Activated naive CD8-positive, alpha-beta T cell treated with anti-CD3 and anti-CD28 coated beads, Interleukin-2, amount 50 U/mL, for 16 hours (primary cell): ENCODE results near the gene TTC32.

Experiments used
- DNase-seq: peaks from one replicate; pipeline ENCODE4 v3.0.0-alpha.2; 2020; ENCODE audit warnings: low read depth, low spot score

TTC32 gene

DNA sequence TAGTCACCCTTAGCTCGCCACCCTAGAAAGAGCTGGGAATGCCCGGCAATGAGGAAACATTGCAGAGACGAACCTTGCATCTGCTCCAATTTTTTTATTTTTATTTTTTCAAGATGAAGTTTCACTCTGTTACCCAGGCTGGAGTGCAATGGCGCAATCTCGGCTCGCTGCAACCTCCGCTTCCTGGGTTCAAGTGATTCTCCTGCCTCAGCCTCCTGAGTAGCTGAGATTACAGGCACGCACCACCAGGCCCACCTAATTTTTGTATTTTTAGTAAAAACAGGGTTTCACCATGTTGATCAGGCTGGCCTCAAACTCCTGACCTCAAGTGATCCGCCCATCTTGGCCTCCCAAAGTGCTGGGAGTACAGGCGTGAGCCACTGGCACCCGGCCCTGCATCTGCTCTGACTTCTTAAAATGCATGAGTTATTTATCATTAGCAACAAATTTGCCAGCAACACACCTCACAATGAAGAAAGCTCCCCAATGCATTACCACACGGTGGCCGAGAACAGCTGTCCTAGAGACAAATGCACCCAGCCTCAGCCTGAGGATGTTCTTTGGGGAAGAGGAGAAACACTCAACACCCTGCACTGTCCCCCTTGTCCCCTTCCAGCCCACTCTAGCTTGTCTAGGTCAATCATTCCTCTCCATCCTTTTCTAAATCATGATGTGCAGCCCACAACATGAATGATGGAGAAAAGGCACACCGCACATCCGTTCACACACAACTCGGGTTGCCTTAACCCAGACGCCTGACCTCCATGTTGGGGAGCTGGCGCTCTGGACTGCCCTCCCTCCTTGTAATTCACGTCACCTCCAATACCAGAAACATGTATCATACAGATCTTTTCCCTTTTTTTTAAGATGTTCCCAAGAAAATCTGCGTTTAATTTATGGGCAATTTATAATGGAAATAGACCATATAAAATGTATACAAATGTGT is 46.9 kb downstream of the TTC32 start:
- no peak for DNase-seq

DNA sequence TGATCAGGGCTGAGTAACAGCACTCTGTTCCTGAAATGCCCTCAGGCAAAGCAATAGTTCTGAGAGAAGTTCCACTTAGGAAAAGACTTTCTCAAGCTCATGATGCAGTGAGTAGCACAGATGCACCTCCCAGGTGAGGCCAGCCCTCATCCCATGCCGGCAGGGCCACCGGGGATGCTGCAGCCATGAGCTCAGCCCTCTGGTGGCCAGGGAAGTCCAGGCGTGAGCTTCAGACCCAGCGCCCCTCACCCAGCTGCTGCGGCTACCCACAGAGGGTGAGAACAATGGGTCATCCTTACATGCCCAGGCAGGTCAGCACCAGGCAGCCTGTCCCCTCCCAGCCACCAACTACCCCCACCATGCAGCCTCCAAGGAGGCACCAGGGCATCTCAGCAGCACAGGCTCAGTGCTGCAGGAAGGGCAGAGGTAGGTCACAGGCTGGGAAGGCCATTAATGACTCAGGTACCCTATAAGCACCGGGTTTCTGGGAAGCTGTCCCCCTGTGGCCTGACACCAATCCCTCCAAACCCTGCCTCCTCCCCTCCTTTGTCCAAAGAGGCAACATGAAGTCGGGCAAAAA is 50.6 kb downstream of the TTC32 start:
- no peak for DNase-seq

DNA sequence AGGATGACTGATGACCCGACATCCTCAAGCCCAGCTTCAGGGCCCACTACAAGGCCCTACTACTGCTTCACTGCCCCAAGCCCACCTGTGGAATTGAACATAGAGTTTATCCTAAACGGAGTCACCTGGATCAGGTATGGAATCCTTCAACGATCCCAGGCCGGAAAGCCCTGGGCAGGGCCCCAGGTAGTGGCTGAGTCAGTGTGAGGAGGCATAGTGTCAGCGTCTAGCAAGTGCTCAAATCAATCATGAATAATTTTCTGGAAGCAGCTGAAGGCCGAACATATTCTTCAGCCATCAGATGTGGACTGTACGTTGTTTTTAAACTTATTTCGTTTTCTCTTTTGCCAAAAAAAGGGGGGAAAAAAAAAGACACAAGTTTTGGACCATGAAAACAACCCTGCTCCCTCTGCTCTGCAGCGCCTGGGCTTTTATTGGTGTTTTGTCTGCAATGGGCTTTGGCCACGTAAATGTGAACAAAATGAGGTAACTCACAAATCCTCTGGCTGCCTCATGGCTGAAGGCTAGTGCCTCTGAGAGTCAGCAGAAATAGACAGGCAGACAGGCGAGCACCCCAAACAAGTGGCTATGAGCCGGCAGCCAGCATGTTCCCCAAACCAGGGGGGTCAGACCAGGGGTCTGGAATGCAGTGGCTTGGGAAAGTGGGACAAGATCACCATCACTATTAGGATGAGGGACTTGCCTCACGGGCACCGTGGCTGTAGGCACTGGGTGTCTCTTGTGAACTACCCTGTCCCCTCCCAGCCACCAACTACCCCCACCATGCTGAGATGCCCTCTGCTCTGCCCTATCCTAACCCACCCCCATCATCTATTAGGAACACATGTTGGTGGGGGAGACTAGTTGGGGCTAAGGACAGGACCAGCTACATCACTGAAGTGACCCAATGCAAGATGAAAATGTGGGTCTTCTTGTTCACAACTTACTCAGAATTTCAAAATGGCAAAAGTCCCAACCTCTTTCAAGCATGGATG is 51.4 kb downstream of the TTC32 start:
- no peak for DNase-seq

DNA sequence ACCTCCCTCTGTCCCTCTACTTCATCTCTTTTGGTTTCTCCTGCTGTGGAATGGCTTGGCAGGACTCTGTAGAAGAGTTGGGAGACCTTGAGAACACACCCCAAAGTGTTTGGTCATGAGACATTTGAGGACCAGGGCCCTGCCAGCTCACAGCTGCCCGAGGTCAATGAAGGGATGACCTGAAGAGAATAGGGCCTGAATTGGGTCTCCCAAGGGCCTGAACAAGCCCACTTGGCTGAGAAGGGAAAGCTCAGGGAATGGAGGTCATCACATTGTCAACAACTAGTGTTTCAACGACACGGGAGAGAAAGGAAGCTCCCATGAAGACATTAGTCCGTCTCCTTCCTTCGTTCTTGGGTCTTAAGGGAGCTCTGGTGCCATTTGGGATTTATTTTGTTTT is 52.8 kb downstream of the TTC32 start:
- DNase-seq: no peak

DNA sequence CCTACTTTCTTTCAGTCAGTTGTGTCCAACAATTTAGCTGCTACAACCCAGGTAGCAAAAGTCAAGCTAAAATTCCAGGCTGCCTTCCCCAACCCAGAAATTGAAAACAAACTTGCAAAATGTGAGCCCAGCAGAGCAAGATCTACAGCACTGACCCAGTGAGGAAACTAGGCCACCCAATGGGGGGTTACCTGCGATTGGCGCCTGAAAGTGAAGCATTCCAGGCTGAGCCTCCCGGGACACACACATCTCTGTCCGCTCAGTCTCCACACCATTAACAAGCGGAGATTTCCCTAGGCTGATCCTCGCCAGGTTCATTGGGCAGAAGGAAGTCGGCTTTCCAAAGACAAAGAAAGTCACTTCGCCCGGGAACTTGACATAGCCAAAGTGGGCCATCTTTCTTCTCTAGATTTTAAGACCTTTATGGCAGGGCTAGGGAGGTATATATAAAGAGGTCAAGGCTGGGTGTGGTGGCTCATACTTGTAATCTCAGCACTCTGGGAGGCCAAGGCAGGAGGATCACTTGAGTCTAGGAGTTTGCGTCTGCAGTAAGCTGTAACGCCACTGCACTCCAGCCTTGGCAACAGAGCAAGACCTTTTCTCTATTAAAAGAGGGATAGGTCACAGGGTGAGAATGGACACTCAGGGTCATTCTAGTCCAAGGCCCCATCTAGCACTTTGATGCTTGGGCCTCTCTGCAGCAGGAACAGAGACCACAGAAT is 53.6 kb downstream of the TTC32 start:
- no peak for DNase-seq

DNA sequence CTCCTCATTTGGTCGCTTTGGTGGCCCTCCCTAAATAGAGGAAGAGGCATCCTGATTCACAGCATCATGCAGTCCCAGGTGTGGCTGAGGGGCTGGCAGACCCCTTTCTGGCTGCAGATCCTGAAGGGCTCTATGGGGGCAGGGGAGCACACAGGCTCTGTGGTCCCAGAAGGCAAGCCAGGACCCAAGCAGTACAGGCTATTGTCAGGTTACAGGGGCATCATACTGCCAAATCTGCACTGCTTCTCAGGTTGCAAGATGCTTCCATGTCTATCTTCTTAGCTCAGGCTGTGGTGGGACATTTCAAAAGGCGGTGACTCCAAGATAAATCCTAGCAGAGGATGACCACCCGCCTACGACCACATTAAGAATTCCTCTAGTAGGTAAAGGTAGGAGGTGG is 54.3 kb downstream of the TTC32 start:
- no peak for DNase-seq
